ENCODE results near the gene LRMDA.

Gene LRMDA

GRCh38 chr10:75737580-75737949 lies 306.1 kb downstream of the LRMDA start:
- no peak for TF ChIP-seq CTCF (IDR thresholded peaks at IDR 0.05; ENCODE audit: low read depth, low read length, missing control alignments)
- H3K4me3 ChIP-seq (ENCODE audit: low read depth, low read length) = no peak overlapping the region
- DNase-seq (ENCODE audit: low read depth) = no peak

GRCh38 chr10:75738924-75739323 lies 307.5 kb downstream of the LRMDA start:
- H3K4me3 ChIP-seq (ENCODE audit: low read depth, low read length) = no peak overlapping the region
- DNase-seq (ENCODE audit: low read depth) = no peak
- no peak for TF ChIP-seq CTCF (IDR thresholded peaks at IDR 0.05; ENCODE audit: low read depth, low read length, missing control alignments)

- TF ChIP-seq CTCF (IDR thresholded peaks at IDR 0.05; ENCODE audit: low read depth, low read length, missing control alignments) = no peak
- no peak overlapping the region for H3K4me3 ChIP-seq (ENCODE audit: low read depth, low read length)
- no peak for DNase-seq (ENCODE audit: low read depth)
Observed at GRCh38 chr10:75739414-75740143, 308.2 kb downstream of the LRMDA start.

GRCh38 chr10:75740541-75740940 lies 309.1 kb downstream of the LRMDA start:
- DNase-seq (ENCODE audit: low read depth) = no peak
- H3K4me3 ChIP-seq (ENCODE audit: low read depth, low read length) = no peak overlapping the region
- no peak for TF ChIP-seq CTCF (IDR thresholded peaks at IDR 0.05; ENCODE audit: low read depth, low read length, missing control alignments)

- TF ChIP-seq CTCF (IDR thresholded peaks at IDR 0.05; ENCODE audit: low read depth, low read length, missing control alignments) = no peak
- DNase-seq (ENCODE audit: low read depth) = no peak
- no peak overlapping the region for H3K4me3 ChIP-seq (ENCODE audit: low read depth, low read length)
Observed at GRCh38 chr10:75742355-75742754, 310.9 kb downstream of the LRMDA start.

- TF ChIP-seq CTCF (IDR thresholded peaks at IDR 0.05; ENCODE audit: low read depth, low read length, missing control alignments) = no peak
- no peak for DNase-seq (ENCODE audit: low read depth)
- H3K4me3 ChIP-seq (ENCODE audit: low read depth, low read length) = no peak overlapping the region
Observed at GRCh38 chr10:75743291-75743778, 311.9 kb downstream of the LRMDA start.

- TF ChIP-seq CTCF (IDR thresholded peaks at IDR 0.05; ENCODE audit: low read depth, low read length, missing control alignments) = no peak
- no peak overlapping the region for H3K4me3 ChIP-seq (ENCODE audit: low read depth, low read length)
- DNase-seq (ENCODE audit: low read depth) = no peak
Observed at GRCh38 chr10:75744261-75744660, 312.8 kb downstream of the LRMDA start.
